ENCODE measurements around the gene WDR87. TPM values are rescaled to one million over a fixed set of nuclear protein-coding genes. Genes with fewer than 3 reads are reported as not detected.

WDR87 gene
- total and polyA plus RNA-seq, 10 of the 15 experiments (the other 5 are each of a cell fraction or from before 2014, with no cell fraction given) = not detected

- TF ChIP-seq MEF2B (IDR thresholded peaks at IDR 0.05; ENCODE audit: partially characterized antibody, poor library complexity, severe bottlenecking) (no peak), ZNF384 (IDR thresholded peaks at IDR 0.05; ENCODE audit: borderline replicate concordance, low read depth, low read length) (no peak), HSF1 (IDR thresholded peaks at IDR 0.05; ENCODE audit: low read depth, low read length) (no peak), RBBP5 (conservative IDR thresholded peaks at IDR 0.05) (no peak), E2F4 (IDR thresholded peaks at IDR 0.05; ENCODE audit: low read depth, low read length) (no peak), CBX3 (IDR thresholded peaks at IDR 0.05; ENCODE audit: borderline replicate concordance, low read depth) (no peak), NR2C2 (IDR thresholded peaks at IDR 0.05; ENCODE audit: borderline replicate concordance, control insufficient read depth, insufficient read length, low read depth) (no peak), POU2F2 (IDR thresholded peaks at IDR 0.05; ENCODE audit: borderline replicate concordance, low read depth, low read length) (no peak; the same call in 2 of the 3 replicates), POLR2AphosphoS5 (IDR thresholded peaks at IDR 0.05; ENCODE audit: low read length) (no peak), NBN (IDR thresholded peaks at IDR 0.05) (no peak), SMARCA5 (IDR thresholded peaks at IDR 0.05) (no peak), MXI1 (IDR thresholded peaks at IDR 0.05; ENCODE audit: low read depth, low read length) (0 out of 2 replicates have a peak, but pooled peaks have one; percentile 43), DPF2 (IDR thresholded peaks at IDR 0.05) (peak; percentile 69), BRCA1 (IDR thresholded peaks at IDR 0.05; ENCODE audit: low read depth, low read length) (no peak), SUZ12 (IDR thresholded peaks at IDR 0.05; ENCODE audit: unreplicated experiment) (no peak), RELB (IDR thresholded peaks at IDR 0.05; ENCODE audit: low read depth) (peak; percentile 78), TARDBP (IDR thresholded peaks at IDR 0.05; ENCODE audit: borderline replicate concordance) (no peak), KAT2A (conservative IDR thresholded peaks at IDR 0.05; ENCODE audit: control insufficient read depth, low read depth, low read length) (no peak), MTA3 (IDR thresholded peaks at IDR 0.05; ENCODE audit: borderline replicate concordance, low read length) (no peak), SMAD5 (IDR thresholded peaks at IDR 0.05; ENCODE audit: low read depth) (no peak), POLR2A (IDR thresholded peaks at IDR 0.05; ENCODE audit: low read depth, low read length) (peak; percentile 55), RB1 (IDR thresholded peaks at IDR 0.05; ENCODE audit: borderline replicate concordance) (no peak), FOXM1 (IDR thresholded peaks at IDR 0.05; ENCODE audit: low read depth, low read length) (no peak), NFIC (IDR thresholded peaks at IDR 0.05; ENCODE audit: low read depth, low read length) (no peak; the same call in 1 of the 2 replicates), RAD51 (IDR thresholded peaks at IDR 0.05) (peak; percentile 69)
Measured at GRCh38 chr19:37931881-37932655, 25.7 kb upstream of the WDR87 start (continued).
